GM12873 (cell line): ENCODE results near the gene ST3GAL2.

Experiments used
- CTCF ChIP-seq: IDR thresholded peaks from 2 replicates; pipeline ENCODE4 v1.5.1; 2012; ENCODE audit warnings: low read depth, mild to moderate bottlenecking, moderate library complexity, low read length, control low read depth; ENCODE audit not compliant: insufficient read depth; ENCODE audit errors: missing control alignments

Gene ST3GAL2

GRCh38 chr16:70465999-70466804 lies 27.3 kb upstream of the ST3GAL2 start:
- no peak for TF ChIP-seq CTCF

DNA sequence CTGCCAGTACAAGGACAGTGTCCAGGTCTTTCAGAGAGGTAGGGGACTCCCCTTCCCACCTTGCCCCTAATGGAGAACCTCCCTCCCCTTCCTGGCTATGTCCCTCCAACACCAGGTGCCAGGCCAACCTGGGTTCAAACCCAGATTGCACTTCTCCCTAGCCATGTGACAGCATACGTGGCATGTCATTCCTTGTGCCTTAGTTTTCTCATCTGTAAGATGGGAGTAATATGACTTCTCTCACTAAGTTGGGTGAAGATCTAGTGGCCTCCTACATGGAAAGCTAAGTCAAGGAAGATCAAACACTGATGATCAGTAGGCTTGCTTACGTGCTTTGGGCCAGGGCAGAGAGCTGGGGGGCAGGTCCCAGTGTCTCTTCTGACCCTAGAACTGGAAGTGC lies 24.3 kb upstream of the ST3GAL2 start:
- TF ChIP-seq CTCF: no peak

GRCh38 chr16:70460737-70461261 lies 21.9 kb upstream of the ST3GAL2 start:
- TF ChIP-seq CTCF: no peak

DNA sequence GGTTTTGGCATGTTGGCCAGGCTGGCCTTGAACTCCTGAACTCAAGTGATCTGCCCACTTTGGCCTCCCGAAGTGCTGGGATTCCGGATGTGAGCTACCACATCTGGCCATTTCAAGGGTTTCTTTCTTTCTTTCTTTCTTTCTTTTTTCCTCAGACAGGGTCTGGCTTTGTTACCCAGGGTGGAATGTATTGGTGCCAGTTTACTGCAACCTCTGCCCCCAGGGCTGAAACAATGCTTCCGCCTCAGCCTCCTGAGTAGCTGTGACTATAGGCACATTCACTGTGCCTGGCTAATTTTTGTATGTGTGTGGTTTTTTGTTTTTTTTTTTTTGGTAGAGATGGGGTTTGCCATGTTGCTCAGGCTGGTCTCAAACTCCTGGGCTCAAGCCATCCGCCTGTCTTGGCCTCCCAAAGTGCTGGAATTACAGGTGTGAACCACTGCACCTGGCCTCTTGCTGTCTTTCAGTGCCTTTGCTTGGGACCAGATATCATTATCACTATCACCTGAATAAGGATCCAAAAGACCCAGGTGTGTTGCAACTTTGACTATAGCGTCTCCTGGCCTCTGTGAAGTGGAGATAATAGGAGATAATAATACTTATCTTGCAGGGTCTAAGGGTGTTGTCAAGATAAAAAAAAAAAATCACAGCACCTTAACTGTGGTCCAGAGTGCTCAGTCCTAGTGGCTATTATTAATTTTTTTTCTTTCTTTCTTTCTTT lies 18.7 kb upstream of the ST3GAL2 start:
- no peak for TF ChIP-seq CTCF

DNA sequence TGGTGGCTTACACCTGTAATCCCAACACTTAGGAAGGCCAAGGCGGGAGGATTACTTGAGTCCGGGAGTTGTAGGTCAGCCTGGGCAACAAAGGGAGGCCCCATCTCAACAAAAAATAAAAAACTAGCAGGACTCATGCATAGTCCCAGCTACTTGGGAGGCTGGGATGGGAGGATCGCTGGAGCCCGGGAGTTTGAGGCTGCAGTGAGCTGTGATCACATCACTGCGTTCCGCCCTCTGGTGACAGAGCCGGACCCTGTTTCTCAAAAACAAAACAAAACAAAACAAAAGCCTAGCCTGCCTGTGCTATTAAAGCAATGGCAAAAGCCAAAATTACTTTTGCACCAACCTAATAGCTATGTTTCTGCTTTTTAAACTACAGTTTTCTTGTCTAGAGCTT lies 17.0 kb upstream of the ST3GAL2 start:
- TF ChIP-seq CTCF: no peak

DNA sequence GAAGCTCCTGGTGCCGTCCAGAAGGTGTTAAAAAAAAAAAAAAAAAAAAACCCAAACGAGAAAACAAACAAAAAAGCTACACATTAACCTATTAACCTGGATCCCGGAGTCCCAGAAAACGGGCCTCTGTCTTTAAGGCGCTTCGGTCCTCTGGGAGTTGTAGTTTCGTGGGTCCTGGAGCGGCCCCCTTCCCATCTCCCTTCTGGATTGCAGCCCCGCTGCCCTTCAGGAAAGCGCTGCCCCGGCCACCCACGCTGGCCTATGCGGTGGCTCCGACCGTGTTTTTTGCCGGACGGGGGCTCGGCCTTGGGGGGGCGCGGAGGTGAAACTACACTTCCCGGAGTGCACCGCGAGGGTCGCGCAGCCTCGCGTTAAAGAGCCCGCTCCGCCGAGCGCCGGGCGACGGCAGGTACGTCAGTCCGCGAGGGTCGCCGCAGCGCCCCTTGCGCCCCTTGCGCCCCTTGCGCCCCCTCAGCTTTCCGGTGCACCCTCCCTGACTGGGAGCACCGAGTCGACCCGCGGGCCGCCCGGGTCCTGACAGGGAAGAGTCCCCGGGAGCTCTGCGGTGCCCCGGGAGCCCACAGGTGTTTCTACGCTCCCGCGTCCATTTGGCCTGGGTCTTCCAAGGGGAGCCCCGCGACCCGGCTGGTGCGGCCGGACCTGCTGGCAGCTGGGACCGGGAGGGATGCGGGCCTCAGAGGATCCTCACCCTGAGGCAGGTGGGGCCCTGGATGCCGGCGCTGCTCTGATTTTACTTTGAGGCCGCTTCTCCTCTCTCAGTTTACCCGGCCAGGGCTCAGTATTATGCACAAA lies 15.5 kb upstream of the ST3GAL2 start, which contains the start of gene FCSK:
Gene FCSK (plus strand): TSS at position 374 of the 813 bp plus-strand sequence. CDS start 8,596 bp downstream, outside the sequence.
- TF ChIP-seq CTCF: peak; percentile 6

DNA sequence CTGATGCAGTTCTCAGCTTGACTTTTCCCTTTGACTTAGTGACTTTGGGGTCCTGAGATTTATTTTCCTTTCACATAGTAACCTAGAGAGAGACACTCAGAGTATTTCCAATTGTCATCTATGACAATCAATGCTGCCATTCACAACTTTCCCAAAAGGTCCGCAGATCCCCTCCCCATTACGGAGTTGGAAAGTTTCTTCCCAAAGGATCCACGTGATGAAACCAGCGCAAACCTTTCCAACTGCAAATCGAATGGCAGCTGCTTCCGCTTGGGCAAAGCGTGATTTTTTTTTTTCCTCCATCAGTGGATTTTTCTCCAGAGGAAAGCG lies 15.0 kb upstream of the ST3GAL2 start:
- no peak for TF ChIP-seq CTCF
